ENCODE results near the gene PHRF1.
"Not testable (repeated sequence)": the region's sequence is repeated elsewhere in the genome, so short reads cannot be mapped to it uniquely, and the experiment has no call there.

DNA sequence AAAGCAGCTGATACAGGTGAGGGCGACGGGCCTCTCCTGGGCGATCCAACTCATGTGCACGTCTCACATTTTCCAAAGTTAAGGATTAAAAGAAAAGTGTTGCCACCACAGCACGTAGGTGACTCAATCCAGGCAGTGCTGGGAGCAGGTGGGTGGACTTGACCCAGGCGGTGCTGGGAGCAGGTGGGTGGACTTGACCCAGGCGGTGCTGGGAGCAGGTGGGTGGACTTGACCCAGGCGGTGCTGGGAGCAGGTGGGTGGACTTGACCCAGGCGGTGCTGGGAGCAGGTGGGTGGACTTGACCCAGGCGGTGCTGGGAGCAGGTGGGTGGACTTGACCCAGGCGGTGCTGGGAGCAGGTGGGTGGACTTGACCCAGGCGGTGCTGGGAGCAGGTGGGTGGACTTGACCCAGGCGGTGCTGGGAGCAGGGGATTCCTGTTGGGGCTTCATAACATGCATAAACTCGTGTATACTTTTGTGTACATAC lies 71.4 kb downstream of the PHRF1 start:
- TF ChIP-seq POLR2A (IDR thresholded peaks at IDR 0.05): peak; percentile 22
- TF ChIP-seq, protein P1, sequence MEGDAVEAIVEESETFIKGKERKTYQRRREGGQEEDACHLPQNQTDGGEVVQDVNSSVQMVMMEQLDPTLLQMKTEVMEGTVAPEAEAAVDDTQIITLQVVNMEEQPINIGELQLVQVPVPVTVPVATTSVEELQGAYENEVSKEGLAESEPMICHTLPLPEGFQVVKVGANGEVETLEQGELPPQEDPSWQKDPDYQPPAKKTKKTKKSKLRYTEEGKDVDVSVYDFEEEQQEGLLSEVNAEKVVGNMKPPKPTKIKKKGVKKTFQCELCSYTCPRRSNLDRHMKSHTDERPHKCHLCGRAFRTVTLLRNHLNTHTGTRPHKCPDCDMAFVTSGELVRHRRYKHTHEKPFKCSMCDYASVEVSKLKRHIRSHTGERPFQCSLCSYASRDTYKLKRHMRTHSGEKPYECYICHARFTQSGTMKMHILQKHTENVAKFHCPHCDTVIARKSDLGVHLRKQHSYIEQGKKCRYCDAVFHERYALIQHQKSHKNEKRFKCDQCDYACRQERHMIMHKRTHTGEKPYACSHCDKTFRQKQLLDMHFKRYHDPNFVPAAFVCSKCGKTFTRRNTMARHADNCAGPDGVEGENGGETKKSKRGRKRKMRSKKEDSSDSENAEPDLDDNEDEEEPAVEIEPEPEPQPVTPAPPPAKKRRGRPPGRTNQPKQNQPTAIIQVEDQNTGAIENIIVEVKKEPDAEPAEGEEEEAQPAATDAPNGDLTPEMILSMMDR (IDR thresholded peaks at IDR 0.05): not testable (repeated sequence)
